H7 (cell line): ENCODE results near the gene ZNF768. TPM values are rescaled to one million over a fixed set of nuclear protein-coding genes. Genes with fewer than 3 reads are reported as not detected.
"Not testable (repeated sequence)": the region's sequence is repeated elsewhere in the genome, so short reads cannot be mapped to it uniquely, and the experiment has no call there.

Experiments used
- DNase-seq: peaks from one replicate; pipeline ENCODE4 v3.0.0; 2012
- H3K27me3 ChIP-seq: 2 replicates; pipeline ENCODE4 v1.6.0; 2011; ENCODE audit warnings: mild to moderate bottlenecking, low read length; ENCODE audit not compliant: control insufficient read depth, insufficient read depth
- H3K36me3 ChIP-seq: replicated peaks from 2 replicates; pipeline ENCODE4 v1.5.1; 2011; ENCODE audit warnings: low read length; ENCODE audit not compliant: control insufficient read depth, insufficient read depth
- H3K4me3 ChIP-seq: 2 replicates; pipeline ENCODE4 v1.5.1; 2011; ENCODE audit warnings: low read depth, mild to moderate bottlenecking, control low read depth, low read length, moderate library complexity; ENCODE audit not compliant: insufficient read depth
- total RNA-seq: library from RNA; depleted of rRNA; stranded (reverse); fragments of >200 nt; shearing (Covaris generic); gene quantifications from 2 replicates; pipeline ENCODE4 v1.2.3, GENCODE V29; 2014

ZNF768 gene
- total RNA-seq, 1 experiment from 2014 or later = 55.2 TPM

- Histone ChIP-seq H3K27me3 (no peaks in the 10 kb centered on the region), H3K36me3 (no peaks in the 10 kb centered on the region; the same call in 1 of the 2 replicates), H3K4me3 (no peak overlapping the region)
- DNase-seq = no peak
Observed at GRCh38 chr16:30543067-30543466, 16.7 kb upstream of the ZNF768 start.

GRCh38 chr16:30541502-30542329 is 15.3 kb upstream of the ZNF768 start:
- H3K4me3 ChIP-seq = no peak overlapping the region
- DNase-seq = no peak
- H3K36me3 ChIP-seq = no peaks in the 10 kb centered on the region; the same call in 1 of the 2 replicates
- H3K27me3 ChIP-seq = no peaks in the 10 kb centered on the region

- not testable (repeated sequence) for H3K4me3 ChIP-seq, DNase-seq, H3K36me3 ChIP-seq, H3K27me3 ChIP-seq
Observed at GRCh38 chr16:30540916-30541464, 14.6 kb upstream of the ZNF768 start.

GRCh38 chr16:30539986-30540526 is 13.7 kb upstream of the ZNF768 start:
- H3K36me3 ChIP-seq, H3K4me3 ChIP-seq, DNase-seq, H3K27me3 ChIP-seq: not testable (repeated sequence)

- no peak overlapping the region for H3K4me3 ChIP-seq
- H3K36me3 ChIP-seq = no peaks in the 10 kb centered on the region; the same call in 1 of the 2 replicates
- DNase-seq = no peak
- no peaks in the 10 kb centered on the region for H3K27me3 ChIP-seq
Observed at GRCh38 chr16:30539000-30539964, 12.9 kb upstream of the ZNF768 start.

- DNase-seq, H3K27me3 ChIP-seq, H3K4me3 ChIP-seq, H3K36me3 ChIP-seq: not testable (repeated sequence)
Observed at GRCh38 chr16:30536391-30537024, 10.1 kb upstream of the ZNF768 start.

GRCh38 chr16:30535777-30536190 is 9.4 kb upstream of the ZNF768 start:
- DNase-seq = peak; percentile 87
- Histone ChIP-seq H3K36me3 (peaks cover 2% of the 10 kb centered on the region), H3K27me3 (no peaks in the 10 kb centered on the region), H3K4me3 (peak overlapping the region; percentile 86)

GRCh38 chr16:30535106-30535776 is 8.9 kb upstream of the ZNF768 start:
- peaks cover 2% of the 10 kb centered on the region for H3K36me3 ChIP-seq
- H3K4me3 ChIP-seq = peak overlapping the region; percentile 86
- H3K27me3 ChIP-seq = no peaks in the 10 kb centered on the region
- DNase-seq = no peak

- DNase-seq = peak; percentile 97
- peaks cover 2% of the 10 kb centered on the region for H3K36me3 ChIP-seq
- no peaks in the 10 kb centered on the region for H3K27me3 ChIP-seq
- H3K4me3 ChIP-seq = peak within 1 kb of the TSS; percentile 86
Observed at GRCh38 chr16:30534368-30535105, 8.2 kb upstream of the ZNF768 start, which contains the start of gene ZNF747. TSS of gene ZNF747 (minus strand) at chr16:30534858. CDS start at chr16:30534679, 179 bp downstream.

- DNase-seq = peak; percentile 59
- Histone ChIP-seq H3K36me3 (peaks cover 2% of the 10 kb centered on the region), H3K4me3 (peak overlapping the region; percentile 86), H3K27me3 (no peaks in the 10 kb centered on the region)
Observed at GRCh38 chr16:30533748-30534367, 7.5 kb upstream of the ZNF768 start.

- no peak for DNase-seq
- H3K4me3 ChIP-seq = no peak overlapping the region
Observed at GRCh38 chr16:30533146-30533522, 6.8 kb upstream of the ZNF768 start.

GRCh38 chr16:30532285-30533145 is 6.1 kb upstream of the ZNF768 start:
- Histone ChIP-seq H3K36me3 (peaks cover 2% of the 10 kb centered on the region), H3K27me3 (no peaks in the 10 kb centered on the region), H3K4me3 (no peak overlapping the region)
- DNase-seq = no peak

More at GRCh38 chr16:30533146-30533522, 6.8 kb upstream of the ZNF768 start:
- Histone ChIP-seq H3K27me3 (no peaks in the 10 kb centered on the region), H3K36me3 (peaks cover 2% of the 10 kb centered on the region)
